ENCODE data around the gene FRAS1. TPM values are rescaled to one million over a fixed set of nuclear protein-coding genes. Genes with fewer than 3 reads are reported as not detected.

The FRAS1 gene
- total RNA-seq, 1 experiment from 2014 or later: 3.4 TPM

GRCh38 chr4:78292856-78293255 lies 235.7 kb downstream of the FRAS1 start:
- intact Hi-C loops (cut with micrococcal nuclease): no loop called here
- H2AFZ ChIP-seq (ENCODE audit: low read length): no peak overlapping the region
- no peak overlapping the region for H3K4me2 ChIP-seq (ENCODE audit: low read length)
- no peak overlapping the region for H3K9ac ChIP-seq (ENCODE audit: low read length)
- H3K4me3 ChIP-seq (ENCODE audit: low read length): no peak overlapping the region
- ChIA-PET CTCF (interaction anchor here (0.5 kb wide), 1 partner anchor 233 kb away, joined by 5 read pairs; no protein-coding TSS in a partner anchor), POLR2A (ENCODE audit: unreplicated experiment) (no interaction called here)
- no peaks in the 10 kb centered on the region for H4K20me1 ChIP-seq (ENCODE audit: low read length)
- no peak overlapping the region for H3K27ac ChIP-seq (ENCODE audit: low read length)
- H3F3A ChIP-seq (ENCODE audit: low read length, unreplicated experiment): no peaks in the 10 kb centered on the region
- H3K9me2 ChIP-seq (replicated peaks; ENCODE audit: low read length): no peaks in the 10 kb centered on the region
- H3K4me1 ChIP-seq (ENCODE audit: insufficient read depth, low read length): no peaks in the 10 kb centered on the region
- no peaks in the 10 kb centered on the region for H3K27me3 ChIP-seq (ENCODE audit: low read length)
- ATAC-seq (no peak), DNase-seq (no peak)
- H3K79me2 ChIP-seq (ENCODE audit: low read length): no peaks in the 10 kb centered on the region
- no peaks in the 10 kb centered on the region for H3K9me3 ChIP-seq (ENCODE audit: low read length)
- BruUV-seq (replicated peaks): no TSS peak
- no peaks in the 10 kb centered on the region for H3K36me3 ChIP-seq (ENCODE audit: low read depth, low read length)
- TF ChIP-seq EZH2phosphoT487 (IDR thresholded peaks at IDR 0.05; ENCODE audit: borderline replicate concordance, low read length) (no peak), CTCF (conservative IDR thresholded peaks at IDR 0.05; ENCODE audit: low read depth, low read length) (no peak), EZH2 (IDR thresholded peaks at IDR 0.05; ENCODE audit: low read length, unreplicated experiment) (no peak)

- no peaks in the 10 kb centered on the region for H3K9me2 ChIP-seq (replicated peaks; ENCODE audit: low read length)
- H3K9me3 ChIP-seq (ENCODE audit: low read length): no peaks in the 10 kb centered on the region
- no peaks in the 10 kb centered on the region for H4K20me1 ChIP-seq (ENCODE audit: low read length)
- H2AFZ ChIP-seq (ENCODE audit: low read length): no peak overlapping the region
- H3K9ac ChIP-seq (ENCODE audit: low read length): no peak overlapping the region
- H3K4me3 ChIP-seq (ENCODE audit: low read length): no peak overlapping the region
- no peaks in the 10 kb centered on the region for H3K27me3 ChIP-seq (ENCODE audit: low read length)
- POLR2A ChIA-PET (ENCODE audit: unreplicated experiment): no interaction called here
- no peaks in the 10 kb centered on the region for H3K79me2 ChIP-seq (ENCODE audit: low read length)
- no peaks in the 10 kb centered on the region for H3K36me3 ChIP-seq (ENCODE audit: low read depth, low read length)
- intact Hi-C loops (cut with micrococcal nuclease): no loop called here
- no peak overlapping the region for H3K27ac ChIP-seq (ENCODE audit: low read length)
- CTCF ChIA-PET: no interaction called here
- TF ChIP-seq CTCF (conservative IDR thresholded peaks at IDR 0.05; ENCODE audit: low read depth, low read length) (no peak), EZH2 (IDR thresholded peaks at IDR 0.05; ENCODE audit: low read length, unreplicated experiment) (no peak), EZH2phosphoT487 (IDR thresholded peaks at IDR 0.05; ENCODE audit: borderline replicate concordance, low read length) (no peak)
- H3K4me2 ChIP-seq (ENCODE audit: low read length): no peak overlapping the region
- DNase-seq (no peak), ATAC-seq (no peak)
- BruUV-seq (replicated peaks): no TSS peak
- H3K4me1 ChIP-seq (ENCODE audit: insufficient read depth, low read length): no peaks in the 10 kb centered on the region
- H3F3A ChIP-seq (ENCODE audit: low read length, unreplicated experiment): no peaks in the 10 kb centered on the region
Measured at GRCh38 chr4:78293348-78293747, 236.2 kb downstream of the FRAS1 start.

GRCh38 chr4:78293821-78294301 lies 236.7 kb downstream of the FRAS1 start:
- CTCF ChIA-PET: no interaction called here
- Histone ChIP-seq H3F3A (ENCODE audit: low read length, unreplicated experiment) (no peaks in the 10 kb centered on the region), H3K4me2 (ENCODE audit: low read length) (no peak overlapping the region), H4K20me1 (ENCODE audit: low read length) (no peaks in the 10 kb centered on the region), H3K4me3 (ENCODE audit: low read length) (no peak overlapping the region), H3K9me3 (ENCODE audit: low read length) (no peaks in the 10 kb centered on the region), H3K79me2 (ENCODE audit: low read length) (no peaks in the 10 kb centered on the region), H3K9me2 (replicated peaks; ENCODE audit: low read length) (no peaks in the 10 kb centered on the region), H3K36me3 (ENCODE audit: low read depth, low read length) (no peaks in the 10 kb centered on the region), H2AFZ (ENCODE audit: low read length) (no peak overlapping the region), H3K9ac (ENCODE audit: low read length) (no peak overlapping the region), H3K27ac (ENCODE audit: low read length) (no peak overlapping the region), H3K27me3 (ENCODE audit: low read length) (no peaks in the 10 kb centered on the region), H3K4me1 (ENCODE audit: insufficient read depth, low read length) (peaks cover 4% of the 10 kb centered on the region)
- DNase-seq (peak; percentile 51), ATAC-seq (peak; percentile 15; the same call in 1 of the 2 replicates)
- no TSS peak for BruUV-seq (replicated peaks)
- intact Hi-C loops (cut with micrococcal nuclease): no loop called here
- no peak for TF ChIP-seq EZH2phosphoT487 (IDR thresholded peaks at IDR 0.05; ENCODE audit: borderline replicate concordance, low read length)
- no peak for TF ChIP-seq CTCF (conservative IDR thresholded peaks at IDR 0.05; ENCODE audit: low read depth, low read length)
- POLR2A ChIA-PET (ENCODE audit: unreplicated experiment): no interaction called here

Data from PC-3 (cell line).